Stimulated activated CD8-positive, alpha-beta memory T cell treated with anti-CD3 and anti-CD28 coated beads, Interleukin-4, amount 100 ng/mL, for 1 hour (primary cell): ENCODE measurements around the gene GNPDA1.
A peak's percentile ranks its signal among the peaks of the same experiment; 100 is the strongest.

Experiments used
- DNase-seq, 2 donors: peaks; one replicate each; pipeline ENCODE4 v3.0.0-alpha.2; 2020; ENCODE audit warnings: low read depth in 2 of 2, low spot score in 1 of 2

The GNPDA1 gene

GRCh38 chr5:142024771-142025304, 12.0 kb upstream of the GNPDA1 start:
- DNase-seq: peak; percentile 53 to 70

DNA sequence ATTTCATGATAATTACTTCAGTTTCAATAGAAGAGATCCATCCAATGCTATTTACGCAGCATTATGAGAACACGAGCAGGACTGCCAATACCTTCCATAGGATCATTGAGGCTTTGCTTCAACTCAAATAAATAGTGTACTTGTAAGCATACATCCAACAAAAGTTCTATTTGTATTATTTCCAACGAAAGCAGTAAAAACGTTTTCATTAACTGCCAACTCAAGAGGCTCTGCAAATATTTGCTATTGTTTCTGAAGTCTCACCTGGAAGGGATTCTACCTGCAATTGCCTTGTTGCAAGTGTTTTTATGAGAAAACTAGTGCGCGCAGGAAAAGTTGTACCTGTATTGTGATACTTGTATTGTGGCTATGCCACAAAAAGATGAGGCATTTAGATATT, 11.0 kb upstream of the GNPDA1 start:
- DNase-seq: no peak

GRCh38 chr5:142020122-142020659, 7.4 kb upstream of the GNPDA1 start:
- no peak for DNase-seq

DNA sequence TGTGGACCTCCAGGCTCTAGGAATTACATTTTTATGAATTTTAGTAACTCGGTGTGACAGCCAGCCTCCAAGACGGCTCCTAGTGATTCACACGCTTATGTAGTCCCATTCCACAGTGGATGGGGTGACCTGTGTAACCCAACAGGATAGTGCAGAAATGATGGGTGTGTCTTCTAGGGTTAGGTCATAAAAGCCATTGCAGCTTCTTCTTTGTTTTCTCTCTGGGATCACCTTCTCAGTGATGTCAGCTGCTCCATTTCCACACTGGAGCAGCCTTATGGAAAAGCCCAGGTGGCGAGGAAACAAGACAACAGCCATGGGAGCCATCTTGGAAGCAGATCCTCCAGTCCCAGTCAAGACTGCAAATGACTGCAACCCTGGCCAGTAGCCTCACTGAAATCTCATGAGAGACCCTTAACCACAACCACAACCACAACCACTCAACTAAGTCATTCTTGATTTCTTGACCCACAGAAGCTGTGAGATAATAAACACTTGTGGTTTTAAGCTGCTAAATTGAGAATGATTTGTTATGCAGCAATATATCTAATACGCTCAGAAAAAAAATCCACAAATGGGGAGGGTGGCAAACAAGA, 5.1 kb upstream of the GNPDA1 start:
- no peak for DNase-seq

DNA sequence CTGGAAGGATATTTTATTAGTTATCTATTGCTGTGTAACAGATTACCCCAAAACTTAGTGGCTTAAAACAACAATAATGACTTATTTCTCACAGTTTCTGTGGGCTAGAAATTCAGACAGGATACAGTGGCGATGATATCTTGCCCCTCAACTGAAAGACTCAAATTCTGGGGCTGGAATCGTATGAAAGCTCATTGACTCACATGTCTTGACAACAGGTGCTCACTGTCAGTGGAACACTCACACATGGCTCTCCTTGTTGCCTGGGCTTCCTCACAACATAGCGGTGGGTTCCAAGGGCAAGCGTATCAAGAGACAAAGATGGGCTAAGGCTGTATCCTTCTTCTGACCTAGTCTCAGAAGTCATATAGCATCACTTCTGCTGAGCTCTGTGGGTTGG, 3.7 kb upstream of the GNPDA1 start:
- DNase-seq: no peak

- peak in 1 of 2 donors; percentile 29 for DNase-seq
Measured at GRCh38 chr5:142015781-142016533, 3.1 kb upstream of the GNPDA1 start.

DNA sequence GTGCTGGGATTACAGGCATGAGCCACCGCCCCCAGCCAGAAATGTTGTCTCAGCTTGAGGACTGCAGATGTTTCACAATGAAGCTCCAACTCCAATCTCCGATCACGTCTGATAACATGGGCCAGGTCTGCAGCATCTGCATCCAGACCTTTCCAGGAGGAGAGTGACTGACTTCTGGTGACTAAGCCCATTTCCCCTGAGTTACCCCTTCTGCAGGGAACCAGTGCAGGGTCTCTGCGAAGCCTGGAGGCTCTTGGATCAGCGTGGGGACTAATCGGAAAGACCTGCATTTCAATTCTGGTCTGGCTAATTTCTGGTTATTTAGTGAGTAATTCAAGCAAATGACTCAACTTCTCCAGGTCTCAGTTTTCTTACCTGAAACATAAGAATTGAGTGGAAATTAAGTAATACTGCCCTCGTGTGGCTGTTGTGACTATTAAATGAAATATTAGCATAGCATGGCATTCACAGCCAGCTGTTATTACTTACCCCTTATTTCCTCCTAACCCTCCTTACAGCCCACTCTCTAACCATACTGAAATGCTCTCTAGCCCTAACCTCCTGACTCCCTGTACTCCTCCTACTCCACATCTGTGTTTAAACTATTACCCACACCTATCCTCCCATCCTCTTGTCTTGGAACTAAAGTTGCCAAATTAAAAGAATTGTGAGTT, 2.2 kb upstream of the GNPDA1 start:
- peak in 1 of 2 donors; percentile 22 for DNase-seq

DNA sequence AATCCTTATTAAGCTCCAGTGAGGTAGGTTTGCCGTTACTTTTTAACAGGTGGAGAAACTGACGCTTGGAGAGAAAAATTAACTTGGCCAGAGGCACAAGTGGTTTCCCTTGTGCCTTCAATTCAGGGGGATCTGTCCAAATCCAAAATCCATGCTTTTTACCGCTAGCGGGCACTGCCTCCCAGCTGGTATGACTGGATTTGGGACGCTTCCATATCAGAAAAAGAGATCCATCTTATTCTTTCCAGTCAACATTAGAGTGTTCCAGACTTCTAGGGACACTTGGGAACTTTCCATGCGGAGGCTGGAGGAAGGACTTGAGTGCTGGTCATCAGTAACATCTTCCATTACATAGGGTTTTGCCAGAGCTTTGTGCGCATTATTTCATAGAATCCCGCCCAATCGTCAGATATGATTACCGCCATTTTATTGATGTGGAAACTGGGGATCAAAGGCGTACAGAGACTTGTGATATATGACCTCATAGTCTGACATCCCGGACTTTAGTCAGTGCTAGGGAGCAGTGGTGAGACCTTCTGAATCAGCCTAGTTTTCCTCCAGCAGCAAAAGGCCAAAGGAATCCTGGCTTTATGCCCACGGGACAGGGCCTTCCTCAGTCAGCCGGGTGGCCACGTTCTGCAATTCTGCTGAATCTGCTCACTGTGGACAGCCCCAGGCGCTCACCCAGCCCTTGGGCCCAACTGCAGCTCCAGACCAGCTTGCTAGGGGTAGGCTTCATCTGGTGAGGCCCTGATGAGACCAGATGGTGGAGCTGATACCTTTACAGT, 1.1 kb upstream of the GNPDA1 start:
- DNase-seq: no peak

DNA sequence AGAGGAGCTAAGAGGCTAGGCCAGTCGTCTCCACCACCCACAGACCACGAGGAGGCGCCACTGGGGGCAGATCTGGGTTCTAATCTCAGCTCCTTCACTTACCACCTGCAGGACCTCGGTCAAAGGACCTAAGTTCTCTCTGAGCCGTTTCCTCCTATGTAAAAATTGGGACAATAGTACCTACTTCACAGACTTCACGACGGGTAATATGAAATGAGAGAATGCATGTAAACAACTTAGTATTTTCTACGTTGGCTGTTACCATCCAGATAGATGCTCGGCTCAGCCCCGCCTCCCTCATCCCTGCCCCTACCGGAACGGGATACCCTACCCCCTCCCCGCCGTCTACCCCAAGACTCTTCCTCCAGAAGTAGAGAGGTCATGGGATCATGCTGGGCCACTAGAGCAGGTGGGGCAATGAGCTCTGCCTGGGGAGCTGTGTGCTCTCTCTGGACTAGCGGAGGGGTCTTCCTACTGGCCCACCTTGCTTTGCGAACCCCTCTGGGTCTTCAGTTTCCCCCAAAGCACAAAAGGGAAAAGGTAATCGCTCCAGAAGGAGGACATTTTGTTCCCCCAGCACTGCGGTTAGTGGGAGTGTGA, 541 bp downstream of the GNPDA1 start:
- DNase-seq: no peak

GRCh38 chr5:142011572-142012185, 1.1 kb downstream of the GNPDA1 start:
- DNase-seq: no peak

DNA sequence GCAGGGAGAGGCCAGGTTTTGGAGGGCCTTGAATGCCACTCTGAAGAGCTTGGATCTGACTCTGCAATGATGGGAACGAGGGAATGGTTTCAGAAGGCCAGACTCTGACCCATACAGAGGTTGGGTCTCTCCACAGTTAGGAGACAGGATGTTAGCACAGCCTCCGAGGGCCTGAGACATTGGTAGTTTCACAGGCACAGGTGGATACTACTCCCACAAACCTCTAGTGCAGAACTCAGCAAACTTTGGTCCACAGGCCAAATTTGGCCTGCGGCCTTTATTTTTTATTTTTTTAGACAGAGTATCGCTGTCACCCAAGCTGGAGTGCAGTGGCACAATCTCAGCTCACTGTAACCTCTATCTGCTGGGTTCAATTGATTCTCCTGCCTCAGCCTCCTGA, 2.9 kb downstream of the GNPDA1 start:
- DNase-seq: no peak

DNA sequence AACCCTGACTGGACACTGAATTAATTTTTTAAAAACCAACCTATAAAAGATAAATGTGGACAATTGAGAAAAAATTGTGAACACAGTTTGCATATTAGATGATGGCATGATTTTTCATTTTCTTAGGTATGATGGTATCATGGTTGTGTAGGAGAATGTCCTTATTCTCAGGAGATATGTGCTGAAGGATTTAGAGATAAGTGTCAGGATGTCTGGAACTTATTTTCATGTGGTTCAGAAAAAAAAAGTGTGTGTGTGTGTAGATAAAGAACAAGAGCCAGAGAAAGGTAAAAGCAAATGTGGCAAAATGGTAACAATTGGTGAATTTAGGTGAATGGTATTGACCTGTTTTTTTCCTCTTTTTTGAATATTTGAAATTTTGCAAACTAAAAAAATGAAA, 4.0 kb downstream of the GNPDA1 start:
- DNase-seq: no peak

- DNase-seq: no peak
Measured at GRCh38 chr5:142007237-142007544, 5.6 kb downstream of the GNPDA1 start.

GRCh38 chr5:142006363-142007236, 6.2 kb downstream of the GNPDA1 start:
- no peak for DNase-seq

DNA sequence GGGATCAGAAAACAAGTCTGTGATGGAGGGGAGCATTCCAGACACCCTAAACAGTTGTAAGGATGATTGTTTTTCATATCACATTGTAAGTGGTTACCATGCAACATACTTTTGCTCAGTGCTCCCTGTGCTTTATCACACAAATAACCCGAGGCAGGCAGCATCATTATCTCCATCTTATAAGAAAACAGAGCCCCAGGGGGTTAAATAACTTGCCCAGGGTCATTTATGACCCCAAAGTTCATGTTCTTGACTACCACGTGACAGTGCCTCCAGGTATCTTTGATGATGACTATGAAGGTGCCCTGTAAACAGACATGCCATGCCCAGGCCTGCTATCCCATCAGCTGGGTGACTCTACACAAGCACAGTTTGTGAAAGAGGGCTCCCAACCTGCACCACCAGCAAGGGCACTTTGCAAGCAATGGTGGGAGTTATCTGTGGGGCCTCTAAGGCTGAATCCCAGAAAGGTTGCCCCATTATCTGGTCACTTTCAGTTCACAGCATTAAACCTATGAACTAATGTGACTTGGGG, 9.5 kb downstream of the GNPDA1 start:
- DNase-seq: no peak

DNA sequence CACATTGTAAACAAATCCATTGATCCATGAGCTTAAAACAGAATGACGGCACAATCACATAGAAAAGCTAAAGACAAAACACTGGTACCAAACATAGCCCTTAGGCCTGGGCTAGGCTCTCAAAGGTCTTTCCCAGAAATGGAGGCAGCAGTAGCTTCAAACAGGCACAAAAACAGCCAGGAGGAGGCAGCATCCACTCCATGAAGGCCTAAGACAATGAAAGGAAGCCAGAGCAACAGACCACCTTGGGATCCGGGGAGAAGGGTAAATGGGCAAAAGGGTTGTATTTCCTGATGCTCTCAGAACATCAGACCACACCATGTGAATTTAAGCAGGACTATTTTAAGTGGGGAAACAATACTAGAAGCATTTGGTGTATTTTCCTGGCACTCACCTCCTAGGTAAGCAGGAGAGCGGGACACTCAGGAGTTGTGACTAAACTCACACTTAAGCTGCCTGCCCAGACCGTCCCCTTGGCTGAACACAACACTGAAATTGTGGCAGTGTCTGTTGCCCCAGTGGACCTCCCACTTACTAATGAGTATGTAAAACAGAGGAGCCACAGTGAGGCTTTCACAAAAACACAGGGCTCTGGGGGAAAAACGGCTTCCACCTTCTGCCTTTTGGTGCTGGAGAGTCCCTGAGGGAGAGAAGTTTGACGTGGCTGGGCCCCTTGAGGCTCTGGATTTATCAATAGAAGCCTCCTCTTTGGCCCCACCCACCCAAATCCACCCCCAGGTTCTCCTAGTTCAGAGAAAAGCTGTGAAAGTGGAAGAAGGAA, 11.9 kb downstream of the GNPDA1 start:
- no peak for DNase-seq

DNA sequence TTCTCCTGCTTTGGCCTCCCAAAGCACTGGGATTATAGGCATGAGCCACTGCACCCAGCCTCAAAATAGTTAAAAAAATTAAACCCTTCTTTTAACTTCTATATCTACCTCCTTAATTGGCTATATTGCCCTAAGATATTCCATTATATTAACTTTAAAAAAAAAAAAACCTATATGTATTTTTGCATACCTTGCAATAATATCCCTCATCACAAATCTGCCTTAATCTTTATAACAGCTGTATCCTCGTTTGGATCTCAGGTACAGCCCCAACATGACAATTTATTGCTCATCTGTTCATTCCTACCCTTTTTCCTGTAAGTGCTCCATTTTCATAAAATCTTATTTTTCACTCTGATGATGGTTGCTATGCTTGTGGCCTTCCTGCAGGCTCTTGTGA, 12.7 kb downstream of the GNPDA1 start:
- DNase-seq: no peak

- DNase-seq: no peak
Measured at GRCh38 chr5:141997358-141997960, 15.4 kb downstream of the GNPDA1 start.
